Glutamatergic neuron (in vitro differentiated cells): Measurements from ENCODE around the gene CYB561D1. TPM values are rescaled to one million over a fixed set of nuclear protein-coding genes. Genes with fewer than 3 reads are reported as not detected.

ENCODE experiments used
- DNase-seq: peaks from one replicate; pipeline ENCODE4 v3.0.0; 2022
- H3K27ac Mint-ChIP-seq: one replicate; pipeline ENCODE4 v1.8.0; 2020; ENCODE audit warnings: mild to moderate bottlenecking, mixed read lengths, inconsistent platforms; ENCODE audit not compliant: unreplicated experiment
- H3K27me3 Mint-ChIP-seq: one replicate; pipeline ENCODE4 v1.8.0; 2020; ENCODE audit warnings: mild to moderate bottlenecking, moderate library complexity, mixed read lengths, inconsistent platforms; ENCODE audit not compliant: unreplicated experiment
- H3K36me3 Mint-ChIP-seq: one replicate; pipeline ENCODE4 v1.8.0; 2020; ENCODE audit warnings: mild to moderate bottlenecking, mixed read lengths, inconsistent platforms; ENCODE audit not compliant: unreplicated experiment
- H3K4me1 Mint-ChIP-seq: one replicate; pipeline ENCODE4 v1.8.0; 2020; ENCODE audit warnings: mild to moderate bottlenecking, low read depth, mixed read lengths, inconsistent platforms; ENCODE audit not compliant: unreplicated experiment
- H3K4me3 Mint-ChIP-seq: one replicate; pipeline ENCODE4 v1.8.0; 2020; ENCODE audit warnings: mild to moderate bottlenecking, mixed read lengths, inconsistent platforms; ENCODE audit not compliant: unreplicated experiment
- H3K9me3 Mint-ChIP-seq: one replicate; pipeline ENCODE4 v1.8.0; 2020; ENCODE audit warnings: mild to moderate bottlenecking, moderate library complexity, mixed read lengths, inconsistent platforms; ENCODE audit not compliant: unreplicated experiment
- total RNA-seq: library from RNA; stranded (reverse); fragmentation: NEBNext Ultra II Directional; extraction: Animal tissue kit (Norgen Biotek cat#: 25700); gene quantifications from one replicate; pipeline ENCODE4 v1.2.1, GENCODE V29; 2021; ENCODE audit not compliant: unreplicated experiment
- TF ChIP-seq, protein P1 (sequence below): fragments of 200-600 bp; sonication (generic); IDR thresholded peaks from one replicate; pipeline ENCODE4 v1.5.0; 2021; ENCODE audit not compliant: partially characterized antibody, unreplicated experiment

CYB561D1 gene
- total RNA-seq, 1 donor from 2014 or later: 23.9 TPM

DNA sequence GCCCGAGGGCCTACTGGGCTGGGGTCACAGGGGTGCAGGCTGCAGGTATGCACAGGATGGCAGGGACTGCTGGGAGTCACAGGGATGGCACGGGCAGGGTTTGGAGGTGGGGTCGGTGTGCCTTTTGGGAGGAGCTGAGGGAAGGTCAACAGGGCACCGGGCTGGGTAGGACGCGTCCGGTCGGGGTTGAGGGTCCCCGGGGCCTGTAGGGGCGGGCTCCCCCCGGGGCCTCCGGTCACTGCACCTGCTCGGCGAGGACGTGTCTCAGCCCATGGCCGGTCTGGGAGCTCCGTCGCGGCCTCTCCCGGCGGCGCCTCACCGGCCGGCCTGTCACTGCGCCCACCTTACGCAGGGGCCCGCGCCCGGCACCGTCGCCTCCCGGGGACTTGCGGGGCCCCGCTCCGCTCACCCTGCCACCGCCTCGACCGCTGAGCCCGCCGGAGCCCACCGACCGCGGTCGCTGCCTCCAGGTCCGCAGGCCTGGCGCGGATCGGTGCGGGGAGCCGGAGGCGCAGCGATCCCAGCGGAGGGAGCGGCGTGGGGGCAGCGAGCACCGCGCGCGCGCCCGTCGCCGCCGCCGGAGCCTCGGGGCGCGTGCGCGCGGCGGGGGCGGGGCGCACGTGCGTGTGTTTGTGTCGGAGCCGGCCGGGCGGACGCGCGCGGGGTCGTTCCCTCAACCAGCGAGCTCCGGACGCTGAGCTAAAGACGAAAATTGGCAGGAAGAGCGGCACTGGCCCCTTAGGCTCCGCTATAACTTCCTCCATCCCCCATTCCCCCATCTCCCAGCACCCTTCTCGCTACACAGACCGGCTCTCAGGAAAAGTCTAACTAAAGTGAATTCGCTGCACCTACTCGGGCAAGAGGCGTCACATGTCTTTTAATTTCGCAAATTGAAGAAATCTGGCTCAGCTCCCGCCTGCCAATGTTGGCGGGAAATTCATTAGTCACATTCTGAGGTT is 15.6 kb downstream of the CYB561D1 start, which contains the start of gene AMIGO1:
Gene AMIGO1 (minus strand): TSS at position 552 of the 959 bp plus-strand sequence. CDS start 815 bp downstream, outside the sequence.
- peaks cover 11% of the 10 kb centered on the region for H3K36me3 Mint-ChIP-seq
- H3K27ac Mint-ChIP-seq: peak within 1 kb of the TSS; percentile 64
- peak; percentile 62 for DNase-seq
- H3K4me1 Mint-ChIP-seq: peaks cover 5% of the 10 kb centered on the region
- H3K27me3 Mint-ChIP-seq: peaks cover 25% of the 10 kb centered on the region
- peak within 1 kb of the TSS; percentile 96 for H3K4me3 Mint-ChIP-seq
- H3K9me3 Mint-ChIP-seq: peaks cover 12% of the 10 kb centered on the region
- TF ChIP-seq, protein P1, sequence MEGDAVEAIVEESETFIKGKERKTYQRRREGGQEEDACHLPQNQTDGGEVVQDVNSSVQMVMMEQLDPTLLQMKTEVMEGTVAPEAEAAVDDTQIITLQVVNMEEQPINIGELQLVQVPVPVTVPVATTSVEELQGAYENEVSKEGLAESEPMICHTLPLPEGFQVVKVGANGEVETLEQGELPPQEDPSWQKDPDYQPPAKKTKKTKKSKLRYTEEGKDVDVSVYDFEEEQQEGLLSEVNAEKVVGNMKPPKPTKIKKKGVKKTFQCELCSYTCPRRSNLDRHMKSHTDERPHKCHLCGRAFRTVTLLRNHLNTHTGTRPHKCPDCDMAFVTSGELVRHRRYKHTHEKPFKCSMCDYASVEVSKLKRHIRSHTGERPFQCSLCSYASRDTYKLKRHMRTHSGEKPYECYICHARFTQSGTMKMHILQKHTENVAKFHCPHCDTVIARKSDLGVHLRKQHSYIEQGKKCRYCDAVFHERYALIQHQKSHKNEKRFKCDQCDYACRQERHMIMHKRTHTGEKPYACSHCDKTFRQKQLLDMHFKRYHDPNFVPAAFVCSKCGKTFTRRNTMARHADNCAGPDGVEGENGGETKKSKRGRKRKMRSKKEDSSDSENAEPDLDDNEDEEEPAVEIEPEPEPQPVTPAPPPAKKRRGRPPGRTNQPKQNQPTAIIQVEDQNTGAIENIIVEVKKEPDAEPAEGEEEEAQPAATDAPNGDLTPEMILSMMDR: no peak

- H3K27ac Mint-ChIP-seq: no peak overlapping the region
- peaks cover 22% of the 10 kb centered on the region for H3K27me3 Mint-ChIP-seq
- TF ChIP-seq, protein P1: no peak
Measured at GRCh38 chr1:109513110-109513710, 19.3 kb downstream of the CYB561D1 start.

GRCh38 chr1:109514846-109515245 is 21.0 kb downstream of the CYB561D1 start:
- Mint-ChIP-seq H3K9me3 (peaks cover 5% of the 10 kb centered on the region), H3K4me3 (peak overlapping the region; percentile 4), H3K27ac (no peak overlapping the region), H3K4me1 (peaks cover 12% of the 10 kb centered on the region), H3K27me3 (peaks cover 14% of the 10 kb centered on the region), H3K36me3 (peaks cover 5% of the 10 kb centered on the region)
- TF ChIP-seq, protein P1: no peak
- DNase-seq: no peak

More at GRCh38 chr1:109513110-109513710, 19.3 kb downstream of the CYB561D1 start:
- H3K4me3 Mint-ChIP-seq: no peak overlapping the region
- peaks cover 14% of the 10 kb centered on the region for H3K4me1 Mint-ChIP-seq
- H3K9me3 Mint-ChIP-seq: peaks cover 6% of the 10 kb centered on the region
- no peak for DNase-seq
- H3K36me3 Mint-ChIP-seq: peaks cover 6% of the 10 kb centered on the region

DNA sequence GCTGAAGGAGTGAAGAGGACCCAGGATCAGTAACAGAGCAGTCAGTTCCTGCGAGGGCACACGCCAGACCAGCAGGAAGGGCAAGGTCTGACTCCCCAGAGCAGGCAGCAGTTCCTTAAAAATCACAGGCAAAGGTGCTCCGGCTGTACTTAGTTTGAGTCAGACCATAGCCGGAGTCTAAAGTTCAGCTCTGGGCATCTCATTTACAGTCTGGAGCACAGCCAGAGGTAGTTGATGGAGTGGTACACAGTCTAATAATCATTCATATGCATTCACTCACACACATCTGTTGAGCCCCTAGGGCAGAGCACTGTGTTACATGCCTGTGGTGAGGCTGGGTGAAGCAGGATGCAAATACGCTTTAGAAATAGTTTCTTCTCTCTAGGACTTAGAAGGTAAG is 23.0 kb downstream of the CYB561D1 start:
- Mint-ChIP-seq H3K27ac (no peak overlapping the region), H3K4me1 (peaks cover 22% of the 10 kb centered on the region), H3K9me3 (peaks cover 2% of the 10 kb centered on the region), H3K27me3 (peaks cover 10% of the 10 kb centered on the region), H3K36me3 (no peaks in the 10 kb centered on the region), H3K4me3 (peak overlapping the region; percentile 65)
- TF ChIP-seq, protein P1: no peak
- no peak for DNase-seq

GRCh38 chr1:109517337-109517736 is 23.4 kb downstream of the CYB561D1 start:
- H3K9me3 Mint-ChIP-seq: peaks cover 2% of the 10 kb centered on the region
- TF ChIP-seq, protein P1: no peak
- H3K27me3 Mint-ChIP-seq: peaks cover 8% of the 10 kb centered on the region
- H3K36me3 Mint-ChIP-seq: no peaks in the 10 kb centered on the region
- no peak for DNase-seq
- H3K4me3 Mint-ChIP-seq: no peak overlapping the region
- H3K4me1 Mint-ChIP-seq: peaks cover 26% of the 10 kb centered on the region
- no peak overlapping the region for H3K27ac Mint-ChIP-seq
